Testis (tissue), 2 donors: Measurements from ENCODE around the gene ATP6V1G2.

Experiments used
- CTCF ChIP-seq, 3 experiments: fragments of 450-650 bp in 2 of 3; fragments of 200-600 bp in 1 of 3; sonication (generic) in 1 of 3; IDR thresholded peaks; one replicate each; pipeline ENCODE4 v1.5.1; 2016 to 2019; ENCODE audit warnings: antibody characterized with exemption in 3 of 3, mild to moderate bottlenecking in 2 of 3, moderate library complexity in 1 of 3
- POLR2A ChIP-seq: fragments of 450-650 bp; IDR thresholded peaks from one replicate; pipeline ENCODE4 v1.6.1; 2017; ENCODE audit warnings: antibody characterized with exemption, mild to moderate bottlenecking, moderate library complexity

- no peak for TF ChIP-seq CTCF (IDR thresholded peaks at IDR 0.05)
- no peak for TF ChIP-seq POLR2A
These were observed 15.7 kb downstream of the ATP6V1G2 start for GRCh38 chr6:31530659-31531058.
